HG02852 (cell line): ENCODE measurements around the gene ZNF384.
"Not testable (repeated sequence)": the region's sequence is repeated elsewhere in the genome, so short reads cannot be mapped to it uniquely, and the experiment has no call there.

Experiments used
- ATAC-seq: cut with Tn5 transposase; IDR thresholded peaks from one replicate; pipeline ENCODE4 v1.9.1; 2021; ENCODE audit warnings: mild to moderate bottlenecking, moderate library complexity; ENCODE audit not compliant: unreplicated experiment

The ZNF384 gene

DNA sequence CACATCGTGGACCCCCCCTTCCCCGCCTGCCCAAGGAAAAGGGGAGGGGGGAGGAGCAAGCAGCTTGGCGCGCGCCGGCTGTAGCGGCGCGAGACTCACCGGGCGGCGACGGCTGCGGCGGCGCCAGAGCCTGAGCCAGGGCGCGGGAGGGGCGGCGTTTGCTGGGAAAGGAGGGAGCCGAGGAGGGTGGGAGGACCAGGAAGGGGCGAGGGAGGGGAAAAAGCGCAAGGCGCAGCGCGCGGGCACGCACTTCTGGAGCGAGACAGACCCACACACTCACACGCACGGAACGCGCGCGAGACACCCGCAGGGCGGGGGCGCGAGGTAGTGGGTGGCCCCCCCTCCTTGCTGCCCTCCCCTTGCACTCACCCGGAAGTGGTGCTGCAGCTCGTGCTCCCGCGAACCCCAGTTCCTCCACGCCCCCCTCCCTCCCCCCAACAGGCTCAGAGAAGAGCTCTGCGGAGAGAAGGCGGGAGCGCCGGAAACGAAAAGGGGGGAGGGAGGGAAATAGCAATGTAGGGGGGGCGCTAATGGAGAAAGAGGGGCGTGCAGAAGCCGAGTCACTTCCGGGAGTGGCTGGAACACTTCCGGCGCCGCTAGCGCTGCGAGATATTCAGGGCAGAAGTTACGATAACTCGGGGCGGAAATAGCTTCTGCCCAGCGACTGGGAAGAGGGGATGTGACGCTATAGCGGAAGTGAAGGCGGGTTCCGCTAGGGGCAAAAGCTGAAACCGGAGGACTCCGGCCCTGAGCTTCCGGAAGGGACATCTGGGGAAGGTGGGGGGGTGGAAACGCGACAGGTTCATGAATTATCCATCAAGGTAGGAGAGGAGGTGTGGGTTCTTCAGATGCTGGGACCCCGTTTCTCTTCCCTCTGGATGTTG lies at the start of gene ZNF384:
Gene ZNF384 (minus strand): TSS at position 377 of the 884 bp plus-strand sequence. CDS start 9,855 bp downstream, outside the sequence.
- ATAC-seq: peak; percentile 85

DNA sequence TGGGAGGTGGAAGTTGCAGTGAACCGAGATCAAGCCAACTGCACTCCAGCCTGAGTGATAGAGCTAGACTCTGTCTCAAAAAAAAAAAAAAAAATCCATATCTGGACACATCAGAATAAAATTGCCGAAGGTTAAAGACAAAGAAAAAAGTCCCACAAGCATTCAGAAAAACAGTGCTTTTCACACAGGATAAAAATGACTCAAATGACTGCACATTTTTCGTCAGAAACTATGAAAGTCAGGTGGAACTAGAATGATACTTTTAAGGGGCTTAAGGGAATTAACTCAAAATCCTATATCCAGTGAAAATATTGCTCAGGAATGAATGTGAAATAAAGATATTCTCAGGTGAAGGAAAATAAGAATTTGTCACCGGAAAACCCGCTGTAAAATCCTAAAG lies 47.6 kb upstream of the ZNF384 start:
- no peak for ATAC-seq

DNA sequence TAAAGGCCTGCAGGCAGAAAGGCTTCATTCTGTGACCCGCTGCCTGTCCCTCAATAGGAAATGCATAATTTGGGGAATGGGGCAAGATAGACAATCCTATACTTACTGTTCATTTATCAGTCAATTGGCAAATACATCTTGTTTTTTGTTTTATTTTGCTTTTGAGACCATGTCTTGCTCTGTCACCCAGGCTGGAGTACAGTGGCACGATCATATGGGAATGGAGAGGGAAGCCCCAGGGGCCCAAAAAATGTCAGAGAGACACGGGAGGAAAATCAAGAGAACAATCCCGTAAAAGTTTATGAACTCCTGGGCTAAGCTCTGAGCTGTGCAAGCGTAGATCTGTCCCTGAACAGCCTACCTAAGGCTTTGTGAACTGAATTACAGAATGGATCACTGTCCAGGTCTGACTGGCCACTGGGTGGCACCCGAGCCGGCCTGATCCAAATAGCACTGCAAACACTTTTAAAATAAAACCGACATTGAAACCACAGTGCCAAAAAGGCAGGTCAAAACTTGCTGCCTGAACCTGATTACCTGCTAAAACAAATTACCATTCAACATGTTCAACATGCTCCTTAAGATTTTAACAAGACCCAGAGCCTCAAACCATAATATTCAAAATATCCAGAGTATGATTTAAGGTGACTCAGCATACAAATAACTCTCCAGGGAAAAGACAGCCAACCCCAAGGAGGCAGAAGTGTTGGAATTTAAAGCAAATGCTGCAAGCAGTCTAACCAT lies 46.4 kb upstream of the ZNF384 start:
- ATAC-seq: no peak

DNA sequence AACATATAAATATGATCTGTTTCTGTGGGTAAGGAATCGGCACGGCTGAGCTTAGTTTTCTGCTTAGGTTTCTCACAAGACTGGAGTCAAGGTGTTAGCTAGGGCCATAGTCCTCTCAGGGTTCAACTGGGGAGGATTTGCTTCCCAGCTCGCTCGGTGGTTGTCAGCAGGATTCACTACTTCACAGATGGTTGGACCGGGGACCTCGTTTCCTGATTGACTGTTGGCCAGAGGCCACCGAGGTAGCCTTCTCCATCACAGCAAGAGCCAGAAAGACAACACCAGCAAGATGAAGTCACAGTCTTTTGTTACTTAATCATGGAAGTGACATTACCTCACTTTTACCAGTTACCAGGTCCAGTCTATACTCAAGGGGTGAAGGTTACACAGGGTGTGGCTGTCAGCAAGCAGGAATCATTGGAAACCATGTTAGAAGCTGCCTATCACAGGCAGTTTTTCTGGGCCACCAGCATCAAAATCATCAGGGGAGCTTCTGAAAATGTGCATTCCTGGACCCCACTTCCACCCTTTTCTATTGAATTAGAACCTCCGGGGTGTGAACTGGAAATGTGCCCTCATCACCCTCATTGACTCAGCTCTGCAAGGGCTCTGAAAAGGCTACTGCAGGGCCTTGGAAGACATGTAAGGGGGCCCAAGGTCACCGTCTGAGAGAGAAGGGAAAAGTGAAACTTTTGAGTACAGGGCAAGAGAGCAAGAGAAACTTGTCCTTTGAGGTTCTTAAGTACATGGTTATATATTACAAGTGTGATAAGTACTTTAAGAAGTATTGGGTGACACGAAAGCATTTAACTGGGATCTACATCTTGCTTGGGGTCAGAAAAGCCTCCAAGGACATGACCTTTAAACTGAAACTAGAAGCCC lies 45.6 kb upstream of the ZNF384 start:
- no peak for ATAC-seq

DNA sequence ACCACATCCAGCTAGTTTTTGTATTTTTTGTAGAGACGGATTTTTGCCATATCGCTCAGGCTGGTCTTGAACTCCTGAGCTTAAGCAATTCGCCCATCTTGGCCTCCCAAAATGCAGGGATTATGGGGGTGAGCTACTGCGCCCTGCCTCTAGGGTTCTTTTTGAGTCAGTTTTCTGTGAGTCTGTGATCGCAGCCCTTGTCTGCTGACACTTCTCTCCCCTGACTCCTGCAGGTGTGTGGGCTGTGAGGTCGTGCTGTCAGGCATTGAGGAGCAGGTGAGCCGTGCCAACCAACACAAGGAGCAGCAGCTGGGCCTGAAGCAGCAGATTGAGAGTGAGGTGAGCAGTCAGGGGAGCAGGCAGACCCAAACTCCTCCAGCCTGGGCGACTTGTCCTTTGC lies 41.0 kb upstream of the ZNF384 start:
- no peak for ATAC-seq

DNA sequence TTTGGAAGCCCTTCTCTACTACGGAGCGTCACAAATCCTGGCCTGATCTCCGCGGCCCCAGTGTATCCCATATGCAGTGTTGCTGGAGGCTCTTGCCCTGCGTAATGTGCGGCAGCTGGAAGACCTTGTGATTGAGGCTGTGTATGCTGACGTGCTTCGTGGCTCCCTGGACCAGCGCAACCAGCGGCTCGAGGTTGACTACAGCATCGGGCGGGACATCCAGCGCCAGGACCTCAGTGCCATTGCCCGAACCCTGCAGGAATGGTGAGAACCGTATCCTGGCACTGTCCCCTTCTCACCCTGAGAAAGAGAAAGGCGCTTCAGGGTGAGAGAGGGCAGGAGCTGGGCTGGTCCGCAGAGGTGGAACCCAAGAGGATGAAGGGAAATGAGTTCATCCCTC lies 40.0 kb upstream of the ZNF384 start:
- ATAC-seq: no peak

DNA sequence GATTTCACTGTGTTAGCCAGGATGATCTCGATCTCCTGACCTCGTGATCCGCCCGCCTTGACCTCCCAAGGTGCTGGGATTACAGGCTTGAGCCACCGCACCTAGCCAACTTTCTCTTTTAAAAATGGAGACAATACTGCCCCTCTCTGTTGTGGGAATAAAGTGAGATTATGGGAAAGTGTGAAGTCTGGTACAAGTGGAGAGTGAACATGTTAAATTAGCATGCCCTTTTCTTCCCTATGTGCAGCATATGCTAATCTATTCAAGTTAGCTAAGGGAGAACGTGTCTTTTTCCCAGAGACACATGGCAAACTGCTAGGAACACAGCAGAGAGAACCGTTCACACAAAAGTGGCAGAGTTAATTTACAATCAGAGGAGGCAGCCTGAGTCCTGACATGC lies 36.2 kb upstream of the ZNF384 start:
- ATAC-seq: no peak

DNA sequence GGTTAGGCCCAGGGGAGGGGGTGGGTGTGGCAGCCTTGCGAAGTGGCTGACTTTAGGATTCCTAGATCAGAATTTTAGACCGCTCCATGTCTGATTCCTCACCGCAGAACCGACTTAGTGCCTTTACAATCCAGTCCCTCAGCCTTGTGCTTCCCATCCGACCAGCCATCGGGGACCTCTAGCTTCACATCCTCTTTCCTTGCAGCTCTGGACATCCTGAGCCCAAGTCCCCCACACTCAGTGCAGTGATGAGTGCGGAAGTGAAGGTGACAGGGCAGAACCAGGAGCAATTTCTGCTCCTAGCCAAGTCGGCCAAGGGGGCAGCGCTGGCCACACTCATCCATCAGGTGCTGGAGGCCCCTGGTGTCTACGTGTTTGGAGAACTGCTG lies 35.2 kb upstream of the ZNF384 start:
- peak; percentile 25 for ATAC-seq

DNA sequence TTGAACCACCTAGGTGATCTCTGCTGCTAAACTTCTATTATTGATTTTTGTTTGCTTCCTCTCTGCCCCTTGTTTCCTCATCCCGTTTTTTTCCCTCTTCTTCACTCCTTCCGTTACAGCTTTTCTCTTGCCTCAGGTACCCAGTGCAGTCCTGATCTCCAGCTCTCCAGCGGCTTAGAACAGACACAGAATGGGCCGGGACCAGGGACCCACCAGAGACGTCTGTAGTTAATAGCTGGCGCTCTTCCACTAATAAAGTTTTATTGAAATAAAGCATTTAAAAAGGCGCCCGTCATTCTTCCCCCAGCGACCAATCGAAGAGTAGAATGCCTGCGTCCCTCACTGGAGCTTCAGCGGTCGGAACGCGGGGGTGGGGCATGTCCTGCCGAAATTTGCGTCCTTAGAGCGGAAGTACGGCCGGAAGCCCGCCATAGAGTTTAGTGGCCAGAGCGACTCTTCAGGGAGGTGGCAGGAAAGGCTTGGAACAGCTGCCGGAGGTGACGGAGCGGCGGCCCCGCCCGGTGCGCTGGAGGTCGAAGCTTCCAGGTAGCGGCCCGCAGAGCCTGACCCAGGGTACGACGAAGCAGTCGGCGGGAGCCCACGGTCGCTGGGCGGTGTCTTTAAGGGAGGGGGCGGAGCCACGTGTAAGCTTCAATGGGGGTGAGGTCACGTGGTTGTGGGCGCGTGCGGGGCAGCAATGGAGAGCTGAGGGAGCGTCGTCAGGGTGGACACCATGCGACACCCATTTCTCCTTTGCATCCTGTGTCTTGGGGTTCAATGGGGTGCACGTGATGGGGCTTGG lies 34.6 kb upstream of the ZNF384 start, which contains the start of gene COPS7A:
Gene COPS7A (plus strand): TSS at position 440 of the 802 bp plus-strand sequence. CDS start 611 bp downstream, outside the sequence.
- peak; percentile 91 for ATAC-seq

DNA sequence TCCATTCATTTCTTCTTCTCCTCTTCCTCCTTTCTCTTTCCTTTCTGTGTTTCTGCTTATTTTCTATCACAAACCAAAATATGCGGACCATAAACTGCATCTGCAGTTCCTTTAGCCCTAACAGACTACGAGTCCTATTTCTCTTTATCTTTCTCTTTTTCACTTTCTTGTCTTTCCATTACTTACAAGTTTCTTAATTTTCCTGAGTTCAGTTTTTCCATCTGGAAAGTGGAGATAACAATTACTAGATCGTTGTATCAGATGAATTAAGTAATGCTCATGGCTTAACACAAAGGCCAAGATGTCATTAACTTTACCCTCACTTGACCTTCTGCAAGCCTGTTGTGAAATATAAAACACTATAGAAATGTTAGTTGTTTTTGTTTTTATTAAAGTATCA lies 33.7 kb upstream of the ZNF384 start:
- ATAC-seq: no peak

DNA sequence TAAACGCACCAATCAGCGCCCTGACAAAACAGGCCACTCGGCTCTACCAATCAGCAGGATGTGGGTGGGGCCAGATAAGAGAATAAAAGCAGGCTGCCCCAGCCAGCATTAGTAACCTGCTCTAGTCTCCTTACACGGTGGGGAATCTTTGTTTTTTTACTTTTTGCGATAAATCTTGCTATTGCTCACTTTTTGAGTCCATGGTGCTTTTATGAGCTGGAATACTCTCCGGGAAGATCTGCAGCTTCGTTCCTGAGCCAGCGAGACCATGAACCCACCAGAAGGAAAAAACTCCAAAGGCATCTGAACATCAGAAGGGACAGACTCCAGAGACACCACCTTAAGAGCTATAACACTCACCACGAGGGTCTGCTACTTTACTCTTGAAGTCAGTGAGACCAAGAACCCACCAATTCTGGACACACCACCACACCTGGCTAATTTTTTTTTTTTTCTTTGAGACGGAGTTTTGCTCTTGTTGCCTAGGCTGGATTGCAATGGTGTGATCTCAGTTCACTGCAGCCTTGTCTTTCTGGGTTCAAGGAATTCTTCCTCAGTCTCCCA lies 27.8 kb upstream of the ZNF384 start:
- ATAC-seq: no peak

DNA sequence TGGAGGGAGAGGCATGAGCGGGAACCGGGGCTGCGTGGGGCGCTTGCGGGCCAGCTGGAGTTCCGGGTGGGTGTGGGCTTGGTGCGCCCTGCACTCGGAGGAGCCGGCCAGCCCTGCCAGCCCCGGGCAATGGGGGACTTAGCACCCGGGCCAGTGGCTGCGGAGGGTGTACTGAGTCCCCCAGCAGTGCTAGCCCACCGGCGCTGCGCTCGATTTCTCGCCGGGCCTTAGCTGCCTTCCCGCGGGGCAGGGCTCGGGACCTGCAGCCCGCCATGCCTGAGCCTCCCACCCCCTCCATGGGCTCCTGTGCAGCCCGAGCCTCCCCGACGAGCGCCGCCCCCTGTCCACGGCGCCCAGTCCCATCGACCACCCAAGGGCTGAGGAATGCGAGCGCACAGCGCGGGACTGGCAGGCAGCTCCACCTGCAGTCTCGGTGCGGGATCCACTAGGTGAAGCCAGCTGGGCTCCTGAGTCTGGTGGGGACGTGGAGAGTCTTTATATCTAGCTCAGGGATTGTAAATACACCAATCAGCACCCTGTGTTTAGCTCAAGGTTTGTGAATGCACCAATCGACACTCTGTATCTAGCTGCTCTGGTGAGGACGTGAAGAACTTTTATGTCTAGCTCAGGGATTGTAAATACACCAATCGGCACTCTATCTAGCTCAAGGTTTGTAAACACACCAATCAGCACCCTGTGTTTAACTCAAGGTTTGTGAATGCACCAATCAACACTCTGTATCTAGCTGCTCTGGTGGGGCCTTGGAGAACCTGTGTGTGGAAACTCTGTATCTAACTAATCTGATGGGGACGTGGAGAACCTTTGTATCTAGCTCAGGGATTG lies 27.1 kb upstream of the ZNF384 start:
- not testable (repeated sequence) for ATAC-seq

DNA sequence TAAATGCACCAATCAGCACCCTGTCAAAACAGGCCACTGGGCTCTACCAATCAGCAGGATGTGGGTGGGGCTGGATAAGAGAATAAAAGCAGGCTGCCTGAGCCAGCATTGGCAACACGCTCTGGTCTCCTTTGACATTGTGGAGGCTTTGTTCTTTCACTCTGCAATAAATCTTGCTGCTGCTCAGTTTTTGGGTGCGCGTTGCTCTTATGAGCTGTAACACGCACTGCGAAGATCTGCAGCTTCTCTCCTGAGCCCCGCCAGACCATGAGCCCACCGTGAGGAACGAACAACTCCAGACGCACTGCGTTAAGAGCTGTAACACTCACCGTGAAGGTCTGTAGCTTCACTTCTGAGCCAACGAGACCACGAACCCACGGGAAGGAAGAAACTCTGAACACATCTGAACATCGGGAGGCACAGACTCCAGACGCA lies 19.8 kb upstream of the ZNF384 start:
- no peak for ATAC-seq

DNA sequence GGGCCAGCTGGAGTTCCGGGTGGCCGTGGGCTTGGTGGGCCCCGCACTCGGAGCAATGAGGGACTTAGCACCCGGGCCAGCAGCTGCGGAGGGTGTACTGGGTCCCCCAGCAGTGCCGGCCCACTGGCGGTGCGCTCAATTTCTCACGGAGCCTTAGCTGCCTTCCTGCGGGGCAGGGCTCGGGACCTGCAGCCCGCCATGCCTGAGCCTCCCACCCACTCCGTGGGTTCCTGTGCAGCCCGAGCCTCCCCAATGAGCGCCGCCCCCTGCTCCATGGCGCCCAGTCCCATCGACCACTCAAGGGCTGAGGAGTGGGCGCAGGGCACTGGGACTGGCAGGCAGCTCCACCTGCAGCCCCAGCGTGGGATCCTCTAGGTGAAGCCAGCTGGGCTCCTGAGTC lies 19.2 kb upstream of the ZNF384 start:
- ATAC-seq: not testable (repeated sequence)

DNA sequence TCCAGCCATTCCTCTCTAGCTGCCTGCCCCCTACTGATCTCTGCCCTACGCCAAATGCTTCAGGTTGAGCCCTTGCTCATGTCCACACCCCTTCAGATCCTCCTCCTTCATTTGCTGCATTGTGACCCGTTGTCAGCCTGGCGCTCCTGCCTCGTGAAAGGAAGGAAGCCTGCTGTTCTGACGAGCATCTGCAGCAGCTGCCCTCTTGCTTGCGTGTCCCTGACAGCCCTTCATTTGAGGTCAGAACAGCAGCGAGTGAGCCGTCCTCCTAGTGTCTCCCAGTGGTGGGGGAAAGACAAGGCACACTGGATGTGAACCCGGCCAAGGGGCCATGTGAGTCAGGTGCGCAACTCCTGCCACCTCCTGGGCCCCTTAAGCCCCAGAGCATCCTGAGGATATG lies 14.5 kb upstream of the ZNF384 start:
- no peak for ATAC-seq

DNA sequence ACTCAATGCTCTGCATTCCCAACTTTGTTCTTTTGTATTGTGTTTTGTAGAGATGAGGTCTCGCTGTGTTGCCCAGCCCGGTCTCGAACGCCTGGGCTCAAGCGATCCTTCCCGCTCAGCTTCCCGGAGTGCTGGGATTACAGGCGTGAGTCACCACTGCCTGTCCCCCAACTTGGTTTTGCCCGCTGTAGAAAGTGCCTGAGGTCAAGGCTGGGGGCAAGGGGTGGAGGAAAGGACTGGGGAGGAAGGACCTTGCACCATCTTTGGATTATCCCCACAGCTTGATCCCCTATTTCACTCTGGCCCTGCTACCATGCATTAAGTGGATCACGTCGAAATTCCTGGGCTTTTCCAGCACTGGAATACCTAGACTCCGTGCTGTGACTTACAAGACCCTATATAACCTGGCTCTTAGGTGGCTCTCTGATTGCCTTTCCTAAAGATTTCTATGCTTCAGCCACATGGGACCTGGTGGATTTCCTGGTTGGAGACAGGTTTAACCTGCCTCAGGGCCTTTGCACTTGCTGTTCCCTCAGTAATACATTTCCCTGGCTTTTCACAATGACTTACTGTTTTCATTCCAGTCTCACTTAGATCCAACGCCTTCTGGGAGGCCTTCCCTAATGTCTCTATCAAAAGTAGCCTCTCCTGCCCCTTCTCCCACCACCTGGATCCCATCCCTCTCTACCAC lies 12.0 kb upstream of the ZNF384 start:
- no peak for ATAC-seq

DNA sequence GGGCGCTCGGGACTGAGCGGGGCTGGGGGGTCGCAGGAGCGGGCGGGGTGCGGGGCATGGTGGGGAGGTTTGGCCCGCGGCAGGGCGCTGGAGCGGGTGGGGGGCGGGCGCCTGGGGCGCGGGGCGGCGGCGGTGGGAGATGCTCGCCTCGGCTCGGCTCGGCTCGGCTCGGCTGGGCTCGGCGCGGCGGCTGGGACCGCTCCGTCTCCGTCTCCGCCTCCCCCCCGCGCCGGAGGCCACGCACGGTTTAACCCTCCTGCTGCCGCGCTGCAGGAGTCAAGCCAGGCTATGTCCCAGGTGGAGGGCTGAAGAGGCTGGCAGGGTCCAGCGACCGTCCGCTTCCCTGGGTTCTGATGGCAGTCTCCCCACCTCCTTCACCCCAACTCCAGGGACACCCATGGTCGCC lies 11.5 kb upstream of the ZNF384 start, which contains the start of gene PIANP:
Gene PIANP (minus strand): TSS at position 170 of the 406 bp plus-strand sequence. CDS start 2,754 bp downstream, outside the sequence.
- no peak for ATAC-seq

DNA sequence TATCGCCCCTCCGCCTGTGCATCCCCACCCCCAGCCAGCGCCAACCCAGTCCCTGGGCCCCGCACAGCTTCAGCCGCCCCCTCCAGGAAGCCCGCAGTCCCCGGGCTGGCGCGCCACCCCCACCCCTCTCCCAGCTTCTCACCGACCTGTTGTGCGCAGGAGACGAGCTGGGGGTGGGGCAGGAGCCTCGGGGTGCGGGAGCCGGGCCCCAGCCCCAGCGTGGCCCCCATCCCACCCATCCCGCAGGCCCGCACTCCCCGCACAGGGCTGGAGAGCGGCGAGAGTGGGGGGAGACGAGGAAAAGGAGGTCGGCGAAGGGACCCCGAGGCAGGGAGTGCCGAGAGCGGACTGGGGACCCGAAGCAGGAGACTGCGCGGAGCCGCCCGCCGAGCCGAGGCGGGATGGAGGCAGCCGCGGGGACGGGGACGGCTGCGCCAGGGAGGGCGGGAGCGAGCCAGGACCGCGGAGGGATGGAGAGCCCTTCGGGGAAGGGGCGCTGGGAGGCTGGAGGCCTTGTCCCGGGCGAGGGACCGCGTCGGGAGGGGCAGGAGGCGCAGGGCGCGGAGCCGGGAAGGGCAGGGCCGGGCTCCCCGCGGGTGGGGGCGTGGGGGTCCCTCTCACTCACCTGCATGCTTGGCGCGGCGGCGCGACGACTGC lies 10.9 kb upstream of the ZNF384 start:
- no peak for ATAC-seq
